Measurements from ENCODE around the gene NAP1L4. TPM values are rescaled to one million over a fixed set of nuclear protein-coding genes. Genes with fewer than 3 reads are reported as not detected.

Gene NAP1L4
- total RNA-seq, 1 experiment from 2014 or later = 144 TPM

DNA sequence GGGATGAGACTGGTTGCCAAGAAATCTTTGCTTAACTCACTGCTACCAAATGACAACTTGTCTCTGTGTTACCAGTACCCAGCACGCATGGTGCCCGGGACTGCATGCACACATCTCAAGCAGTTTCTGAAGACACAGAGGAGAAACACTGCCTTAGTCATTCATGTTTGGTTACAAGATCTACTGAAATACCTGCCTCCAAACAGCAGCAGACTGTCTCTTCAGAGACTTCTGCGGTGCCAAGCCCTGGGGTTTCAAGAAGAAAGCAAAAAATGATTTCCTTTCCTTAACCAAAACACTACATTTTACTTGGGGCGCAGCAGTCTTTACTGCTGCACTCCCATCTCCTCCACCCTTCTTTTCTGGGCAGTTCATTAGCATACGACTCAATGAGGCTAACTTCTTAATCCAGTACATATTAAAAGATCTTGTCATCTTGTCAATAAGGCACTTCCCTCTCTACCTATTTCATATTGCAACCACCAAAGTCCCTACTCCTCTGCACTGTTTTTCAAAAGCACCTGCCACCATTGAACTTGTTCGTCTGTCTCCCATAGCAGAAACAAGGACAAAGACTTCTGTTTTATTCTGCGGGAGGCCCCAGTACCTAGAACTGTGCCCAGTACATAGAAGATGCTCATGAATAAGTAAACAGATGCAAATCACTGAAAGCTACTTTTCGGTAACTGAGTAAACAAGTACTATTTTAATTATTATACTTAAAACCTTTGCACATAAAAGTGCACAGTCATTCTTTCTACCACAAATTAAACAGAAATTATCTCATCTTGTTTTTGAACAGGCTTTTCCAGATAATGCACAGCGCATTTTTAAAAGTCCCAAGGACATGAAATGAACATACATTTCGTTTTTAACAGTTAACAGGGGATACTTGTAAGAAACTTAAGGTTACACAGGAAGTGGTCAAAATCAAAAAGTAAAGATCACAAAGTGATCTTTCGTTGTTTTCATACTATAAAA is 4.0 kb downstream of the NAP1L4 start:
- Histone ChIP-seq H3K4me3 (replicated peaks in 1 of 2; ENCODE audit: low read depth in 1 of 2, low read length in 2 of 2) (no peak overlapping the region), H3K4me1 (ENCODE audit: control insufficient read depth in 1 of 2, insufficient read depth in 2 of 2, low read length in 2 of 2) (peaks cover 15 to 26% of the 10 kb centered on the region in 2 experiments; a peak in 3 of 4 replicates), H3K27ac (ENCODE audit: low read depth, low read length) (no peak overlapping the region; the same call in 1 of the 2 replicates), H3K27me3 (ENCODE audit: insufficient read depth, low read length) (no peaks in the 10 kb centered on the region), H3K4me2 (ENCODE audit: low read length) (peak overlapping the region; percentile 86; the same call in 1 of the 2 replicates), H3K36me3 (ENCODE audit: control insufficient read depth in 1 of 2, insufficient read depth in 2 of 2, low read length in 2 of 2) (peaks cover 0 to 7% of the 10 kb centered on the region in 2 experiments; a peak in 1 of 4 replicates), H3K9me3 (ENCODE audit: control insufficient read depth in 1 of 2, insufficient read depth in 1 of 2, low read depth in 1 of 2, low read length in 2 of 2) (no peaks in the 10 kb centered on the region), H4K20me1 (ENCODE audit: insufficient read depth) (peaks cover 20% of the 10 kb centered on the region), H3K79me2 (ENCODE audit: insufficient read depth, low read length) (peaks cover 87% of the 10 kb centered on the region), H3K9ac (ENCODE audit: low read length) (no peak overlapping the region), H3K9me2 (ENCODE audit: insufficient read depth) (no peaks in the 10 kb centered on the region), H2AFZ (ENCODE audit: low read depth, low read length, poor library complexity, severe bottlenecking) (no peak overlapping the region)
- intact Hi-C loops (cut with micrococcal nuclease) = no loop called here
- ChIA-PET CTCF (no interaction called here), POLR2A (interaction anchor here (0.7 kb wide), 1 partner anchor 8 kb away, joined by 4 read pairs; no protein-coding TSS in a partner anchor), RAD21 (ENCODE audit: low non-redundant PET in 1 of 2, low total read pairs in 2 of 2, uncharacterized antibody in 2 of 2, unreplicated experiment in 2 of 2) (no interaction called here)
- no TSS peak for BruUV-seq (replicated peaks)
- no peak for DNase-seq (ENCODE audit: low read depth, low spot score)
- TF ChIP-seq POLR2AphosphoS5 (IDR thresholded peaks at IDR 0.05; ENCODE audit: low read depth, low read length) (no peak), SP1 (IDR thresholded peaks at IDR 0.05; ENCODE audit: low read depth) (no peak), JUND (IDR thresholded peaks at IDR 0.05) (no peak), YY1 (IDR thresholded peaks at IDR 0.05; ENCODE audit: extremely low read depth, insufficient replicate concordance, low read depth, low read length) (no peak), CBX3 (IDR thresholded peaks at IDR 0.05; ENCODE audit: low read depth) (no peak), SRF (IDR thresholded peaks at IDR 0.05; ENCODE audit: low read depth) (no peak), TCF7L2 (IDR thresholded peaks at IDR 0.05; ENCODE audit: borderline replicate concordance, extremely low read depth, insufficient read depth, insufficient read length) (no peak), RAD21 (IDR thresholded peaks at IDR 0.05; ENCODE audit: low read depth) (no peak), CEBPB (IDR thresholded peaks at IDR 0.05; ENCODE audit: low read depth) (no peak)
- TF ChIP-seq, protein P1, sequence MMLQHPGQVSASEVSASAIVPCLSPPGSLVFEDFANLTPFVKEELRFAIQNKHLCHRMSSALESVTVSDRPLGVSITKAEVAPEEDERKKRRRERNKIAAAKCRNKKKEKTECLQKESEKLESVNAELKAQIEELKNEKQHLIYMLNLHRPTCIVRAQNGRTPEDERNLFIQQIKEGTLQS (IDR thresholded peaks at IDR 0.05) = no peak
- TF ChIP-seq, protein P2, sequence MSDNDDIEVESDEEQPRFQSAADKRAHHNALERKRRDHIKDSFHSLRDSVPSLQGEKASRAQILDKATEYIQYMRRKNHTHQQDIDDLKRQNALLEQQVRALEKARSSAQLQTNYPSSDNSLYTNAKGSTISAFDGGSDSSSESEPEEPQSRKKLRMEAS (IDR thresholded peaks at IDR 0.05) = no peak
- TF ChIP-seq, protein P3, sequence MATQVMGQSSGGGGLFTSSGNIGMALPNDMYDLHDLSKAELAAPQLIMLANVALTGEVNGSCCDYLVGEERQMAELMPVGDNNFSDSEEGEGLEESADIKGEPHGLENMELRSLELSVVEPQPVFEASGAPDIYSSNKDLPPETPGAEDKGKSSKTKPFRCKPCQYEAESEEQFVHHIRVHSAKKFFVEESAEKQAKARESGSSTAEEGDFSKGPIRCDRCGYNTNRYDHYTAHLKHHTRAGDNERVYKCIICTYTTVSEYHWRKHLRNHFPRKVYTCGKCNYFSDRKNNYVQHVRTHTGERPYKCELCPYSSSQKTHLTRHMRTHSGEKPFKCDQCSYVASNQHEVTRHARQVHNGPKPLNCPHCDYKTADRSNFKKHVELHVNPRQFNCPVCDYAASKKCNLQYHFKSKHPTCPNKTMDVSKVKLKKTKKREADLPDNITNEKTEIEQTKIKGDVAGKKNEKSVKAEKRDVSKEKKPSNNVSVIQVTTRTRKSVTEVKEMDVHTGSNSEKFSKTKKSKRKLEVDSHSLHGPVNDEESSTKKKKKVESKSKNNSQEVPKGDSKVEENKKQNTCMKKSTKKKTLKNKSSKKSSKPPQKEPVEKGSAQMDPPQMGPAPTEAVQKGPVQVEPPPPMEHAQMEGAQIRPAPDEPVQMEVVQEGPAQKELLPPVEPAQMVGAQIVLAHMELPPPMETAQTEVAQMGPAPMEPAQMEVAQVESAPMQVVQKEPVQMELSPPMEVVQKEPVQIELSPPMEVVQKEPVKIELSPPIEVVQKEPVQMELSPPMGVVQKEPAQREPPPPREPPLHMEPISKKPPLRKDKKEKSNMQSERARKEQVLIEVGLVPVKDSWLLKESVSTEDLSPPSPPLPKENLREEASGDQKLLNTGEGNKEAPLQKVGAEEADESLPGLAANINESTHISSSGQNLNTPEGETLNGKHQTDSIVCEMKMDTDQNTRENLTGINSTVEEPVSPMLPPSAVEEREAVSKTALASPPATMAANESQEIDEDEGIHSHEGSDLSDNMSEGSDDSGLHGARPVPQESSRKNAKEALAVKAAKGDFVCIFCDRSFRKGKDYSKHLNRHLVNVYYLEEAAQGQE (IDR thresholded peaks at IDR 0.05; ENCODE audit: low read depth) = no peak
- TF ChIP-seq, protein P4, sequence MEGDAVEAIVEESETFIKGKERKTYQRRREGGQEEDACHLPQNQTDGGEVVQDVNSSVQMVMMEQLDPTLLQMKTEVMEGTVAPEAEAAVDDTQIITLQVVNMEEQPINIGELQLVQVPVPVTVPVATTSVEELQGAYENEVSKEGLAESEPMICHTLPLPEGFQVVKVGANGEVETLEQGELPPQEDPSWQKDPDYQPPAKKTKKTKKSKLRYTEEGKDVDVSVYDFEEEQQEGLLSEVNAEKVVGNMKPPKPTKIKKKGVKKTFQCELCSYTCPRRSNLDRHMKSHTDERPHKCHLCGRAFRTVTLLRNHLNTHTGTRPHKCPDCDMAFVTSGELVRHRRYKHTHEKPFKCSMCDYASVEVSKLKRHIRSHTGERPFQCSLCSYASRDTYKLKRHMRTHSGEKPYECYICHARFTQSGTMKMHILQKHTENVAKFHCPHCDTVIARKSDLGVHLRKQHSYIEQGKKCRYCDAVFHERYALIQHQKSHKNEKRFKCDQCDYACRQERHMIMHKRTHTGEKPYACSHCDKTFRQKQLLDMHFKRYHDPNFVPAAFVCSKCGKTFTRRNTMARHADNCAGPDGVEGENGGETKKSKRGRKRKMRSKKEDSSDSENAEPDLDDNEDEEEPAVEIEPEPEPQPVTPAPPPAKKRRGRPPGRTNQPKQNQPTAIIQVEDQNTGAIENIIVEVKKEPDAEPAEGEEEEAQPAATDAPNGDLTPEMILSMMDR (IDR thresholded peaks at IDR 0.05 in 2 of 3, conservative IDR thresholded peaks at IDR 0.05 in 1 of 3; ENCODE audit: borderline replicate concordance in 1 of 3, insufficient read depth in 1 of 3, low read depth in 2 of 3, low read length in 2 of 3) = no peak
- TF ChIP-seq, protein P5, sequence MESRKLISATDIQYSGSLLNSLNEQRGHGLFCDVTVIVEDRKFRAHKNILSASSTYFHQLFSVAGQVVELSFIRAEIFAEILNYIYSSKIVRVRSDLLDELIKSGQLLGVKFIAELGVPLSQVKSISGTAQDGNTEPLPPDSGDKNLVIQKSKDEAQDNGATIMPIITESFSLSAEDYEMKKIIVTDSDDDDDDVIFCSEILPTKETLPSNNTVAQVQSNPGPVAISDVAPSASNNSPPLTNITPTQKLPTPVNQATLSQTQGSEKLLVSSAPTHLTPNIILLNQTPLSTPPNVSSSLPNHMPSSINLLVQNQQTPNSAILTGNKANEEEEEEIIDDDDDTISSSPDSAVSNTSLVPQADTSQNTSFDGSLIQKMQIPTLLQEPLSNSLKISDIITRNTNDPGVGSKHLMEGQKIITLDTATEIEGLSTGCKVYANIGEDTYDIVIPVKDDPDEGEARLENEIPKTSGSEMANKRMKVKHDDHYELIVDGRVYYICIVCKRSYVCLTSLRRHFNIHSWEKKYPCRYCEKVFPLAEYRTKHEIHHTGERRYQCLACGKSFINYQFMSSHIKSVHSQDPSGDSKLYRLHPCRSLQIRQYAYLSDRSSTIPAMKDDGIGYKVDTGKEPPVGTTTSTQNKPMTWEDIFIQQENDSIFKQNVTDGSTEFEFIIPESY (IDR thresholded peaks at IDR 0.05; ENCODE audit: extremely low read depth, insufficient replicate concordance, low read length) = no peak
- no peak for ATAC-seq

All from HCT116 (cell line).